Measurements from ENCODE around the gene CYP21A2.
"Not testable (repeated sequence)": the region's sequence is repeated elsewhere in the genome, so short reads cannot be mapped to it uniquely, and the experiment has no call there.

CYP21A2 gene

GRCh38 chr6:32002546-32003268 lies 35.5 kb upstream of the CYP21A2 start:
- not testable (repeated sequence) for DNase-seq; H3K4me1 ChIP-seq (ENCODE audit: control insufficient read depth in 1 of 2, insufficient read depth in 2 of 2, low read length in 2 of 2)
- WGBS (ENCODE audit: extremely low coverage, insufficient coverage, insufficient read length): no CpG with 5 or more reads among the region's 15 CpGs

DNA sequence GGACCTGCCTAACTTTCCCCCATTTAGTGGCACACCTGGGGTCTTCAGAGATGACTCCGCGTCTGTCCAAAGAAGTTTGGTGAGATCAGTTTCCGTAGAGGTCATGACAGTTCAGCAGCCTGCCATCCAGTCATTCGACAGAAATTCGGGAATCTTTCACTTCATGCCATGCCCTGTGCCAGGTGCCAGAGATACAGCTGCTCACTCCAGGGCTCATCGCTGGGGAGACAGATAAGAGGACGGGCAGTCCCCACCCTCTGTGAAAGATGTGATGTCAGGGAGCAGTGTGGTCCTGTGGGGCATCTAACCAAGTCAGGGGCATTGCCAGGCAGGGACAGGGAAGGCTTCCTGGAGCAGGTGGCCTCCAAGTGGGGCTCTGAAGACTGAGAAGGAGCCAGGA lies 34.9 kb upstream of the CYP21A2 start:
- not testable (repeated sequence) for H4K12ac ChIP-seq (ENCODE audit: low read depth, low read length); H3K27ac ChIP-seq (ENCODE audit: low read depth, low read length); H2BK12ac ChIP-seq (ENCODE audit: low read length); H2AK5ac ChIP-seq (ENCODE audit: low read length); H3K14ac ChIP-seq (ENCODE audit: low read length); H3K9ac ChIP-seq (ENCODE audit: low read length); H3K36me3 ChIP-seq (ENCODE audit: control insufficient read depth in 1 of 2, insufficient read depth in 2 of 2, low read length in 2 of 2); H3K27me3 ChIP-seq (ENCODE audit: insufficient read depth, low read length); H3K4me2 ChIP-seq (ENCODE audit: low read length); H3K4me3 ChIP-seq (ENCODE audit: low read depth, low read length); H3K4ac ChIP-seq (ENCODE audit: low read depth, low read length); H3K23ac ChIP-seq (ENCODE audit: low read length); H3K79me1 ChIP-seq (ENCODE audit: low read length); H2AFZ ChIP-seq (ENCODE audit: insufficient read depth, low read length, poor library complexity); H3K79me2 ChIP-seq (ENCODE audit: control insufficient read depth, insufficient read depth, low read length, poor library complexity); H2BK5ac ChIP-seq (ENCODE audit: low read depth, low read length, poor library complexity); DNase-seq; H3K18ac ChIP-seq (ENCODE audit: low read length); H4K91ac ChIP-seq (ENCODE audit: low read depth, low read length); H2BK120ac ChIP-seq (ENCODE audit: insufficient read depth, low read length, poor library complexity); H4K8ac ChIP-seq (ENCODE audit: low read depth, low read length); H3K9me3 ChIP-seq (ENCODE audit: insufficient read depth, low read depth, low read length); H3K4me1 ChIP-seq (ENCODE audit: control insufficient read depth in 1 of 2, insufficient read depth in 2 of 2, low read length in 2 of 2)
- WGBS (ENCODE audit: extremely low coverage, insufficient coverage, insufficient read length): no CpG with 5 or more reads among the region's 7 CpGs

More at GRCh38 chr6:32002546-32003268, 35.5 kb upstream of the CYP21A2 start:
- H3K27me3 ChIP-seq (ENCODE audit: insufficient read depth, low read length); H3K4ac ChIP-seq (ENCODE audit: low read depth, low read length); H4K8ac ChIP-seq (ENCODE audit: low read depth, low read length); H3K4me3 ChIP-seq (ENCODE audit: low read depth, low read length); H2BK12ac ChIP-seq (ENCODE audit: low read length); H3K36me3 ChIP-seq (ENCODE audit: control insufficient read depth in 1 of 2, insufficient read depth in 2 of 2, low read length in 2 of 2); H3K14ac ChIP-seq (ENCODE audit: low read length); H3K9me3 ChIP-seq (ENCODE audit: insufficient read depth, low read depth, low read length); H2AFZ ChIP-seq (ENCODE audit: insufficient read depth, low read length, poor library complexity); H3K4me2 ChIP-seq (ENCODE audit: low read length); H2BK5ac ChIP-seq (ENCODE audit: low read depth, low read length, poor library complexity); H3K18ac ChIP-seq (ENCODE audit: low read length); H3K27ac ChIP-seq (ENCODE audit: low read depth, low read length); H3K23ac ChIP-seq (ENCODE audit: low read length); H3K79me2 ChIP-seq (ENCODE audit: control insufficient read depth, insufficient read depth, low read length, poor library complexity); H3K79me1 ChIP-seq (ENCODE audit: low read length); H2BK120ac ChIP-seq (ENCODE audit: insufficient read depth, low read length, poor library complexity); H2AK5ac ChIP-seq (ENCODE audit: low read length); H4K91ac ChIP-seq (ENCODE audit: low read depth, low read length); H3K9ac ChIP-seq (ENCODE audit: low read length); H4K12ac ChIP-seq (ENCODE audit: low read depth, low read length): not testable (repeated sequence)

GRCh38 chr6:32004393-32004792 lies 33.8 kb upstream of the CYP21A2 start:
- H2BK5ac ChIP-seq (ENCODE audit: low read depth, low read length, poor library complexity); H3K27ac ChIP-seq (ENCODE audit: low read depth, low read length); H2AFZ ChIP-seq (ENCODE audit: insufficient read depth, low read length, poor library complexity); H2BK120ac ChIP-seq (ENCODE audit: insufficient read depth, low read length, poor library complexity); H3K9me3 ChIP-seq (ENCODE audit: insufficient read depth, low read depth, low read length); DNase-seq; H3K9ac ChIP-seq (ENCODE audit: low read length); H3K79me2 ChIP-seq (ENCODE audit: control insufficient read depth, insufficient read depth, low read length, poor library complexity); H3K4me1 ChIP-seq (ENCODE audit: control insufficient read depth in 1 of 2, insufficient read depth in 2 of 2, low read length in 2 of 2); H3K23ac ChIP-seq (ENCODE audit: low read length); H3K79me1 ChIP-seq (ENCODE audit: low read length); H4K91ac ChIP-seq (ENCODE audit: low read depth, low read length); H4K12ac ChIP-seq (ENCODE audit: low read depth, low read length); H3K14ac ChIP-seq (ENCODE audit: low read length); H2BK12ac ChIP-seq (ENCODE audit: low read length); H3K4ac ChIP-seq (ENCODE audit: low read depth, low read length); H3K18ac ChIP-seq (ENCODE audit: low read length); H2AK5ac ChIP-seq (ENCODE audit: low read length); H3K36me3 ChIP-seq (ENCODE audit: control insufficient read depth in 1 of 2, insufficient read depth in 2 of 2, low read length in 2 of 2); H3K4me2 ChIP-seq (ENCODE audit: low read length); H3K27me3 ChIP-seq (ENCODE audit: insufficient read depth, low read length); H3K4me3 ChIP-seq (ENCODE audit: low read depth, low read length); H4K8ac ChIP-seq (ENCODE audit: low read depth, low read length): not testable (repeated sequence)
- WGBS (ENCODE audit: extremely low coverage, insufficient coverage, insufficient read length): no CpG with 5 or more reads among the region's 4 CpGs

- not testable (repeated sequence) for H3K9me3 ChIP-seq (ENCODE audit: insufficient read depth, low read depth, low read length); H2AFZ ChIP-seq (ENCODE audit: insufficient read depth, low read length, poor library complexity); H3K4me2 ChIP-seq (ENCODE audit: low read length); H3K23ac ChIP-seq (ENCODE audit: low read length); H3K79me2 ChIP-seq (ENCODE audit: control insufficient read depth, insufficient read depth, low read length, poor library complexity); H3K9ac ChIP-seq (ENCODE audit: low read length); H3K14ac ChIP-seq (ENCODE audit: low read length); H4K8ac ChIP-seq (ENCODE audit: low read depth, low read length); H4K12ac ChIP-seq (ENCODE audit: low read depth, low read length); H3K4ac ChIP-seq (ENCODE audit: low read depth, low read length); H3K36me3 ChIP-seq (ENCODE audit: control insufficient read depth in 1 of 2, insufficient read depth in 2 of 2, low read length in 2 of 2); H3K18ac ChIP-seq (ENCODE audit: low read length); H3K4me1 ChIP-seq (ENCODE audit: control insufficient read depth in 1 of 2, insufficient read depth in 2 of 2, low read length in 2 of 2); H3K79me1 ChIP-seq (ENCODE audit: low read length); H4K91ac ChIP-seq (ENCODE audit: low read depth, low read length); H2AK5ac ChIP-seq (ENCODE audit: low read length); H2BK120ac ChIP-seq (ENCODE audit: insufficient read depth, low read length, poor library complexity); H3K27me3 ChIP-seq (ENCODE audit: insufficient read depth, low read length); H2BK5ac ChIP-seq (ENCODE audit: low read depth, low read length, poor library complexity); H2BK12ac ChIP-seq (ENCODE audit: low read length); DNase-seq; H3K4me3 ChIP-seq (ENCODE audit: low read depth, low read length); H3K27ac ChIP-seq (ENCODE audit: low read depth, low read length)
- no CpG with 5 or more reads among the region's 13 CpGs for WGBS (ENCODE audit: extremely low coverage, insufficient coverage, insufficient read length)
These were observed 33.2 kb upstream of the CYP21A2 start for GRCh38 chr6:32004864-32005537.
